Activated CD8-positive, alpha-beta T cell treated with anti-CD3 and anti-CD28 coated beads for 36 hours (primary cell): ENCODE results near the gene ARHGAP42. TPM values are rescaled to one million over a fixed set of nuclear protein-coding genes. Genes with fewer than 3 reads are reported as not detected.

Experiments used
- ATAC-seq: fragments of 200-7000 bp; cut with Tn5 transposase; one replicate; pipeline ENCODE4 v1.10.0; 2021; ENCODE audit warnings: mild to moderate bottlenecking, moderate library complexity
- CTCF ChIA-PET: fragments of 350-600 bp; sonication (Branson Sonifier 250); formaldehyde crosslinking; loops from one replicate; lab custom pipeline; 2021; ENCODE audit warnings: antibody characterized with exemption; lab: Charles Lee
- POLR2A ChIA-PET: fragments of 350-600 bp; sonication (Branson Sonifier 250); formaldehyde crosslinking; loops from one replicate; lab custom pipeline; 2021; ENCODE audit warnings: antibody characterized with exemption; lab: Charles Lee
- DNase-seq: peaks from one replicate; pipeline ENCODE4 v3.0.0-alpha.2; 2020
- H3K27ac Mint-ChIP-seq: one replicate; pipeline ENCODE4 v1.8.0; 2021; ENCODE audit warnings: mild to moderate bottlenecking, mixed read lengths
- H3K27me3 Mint-ChIP-seq: one replicate; pipeline ENCODE4 v1.8.0; 2021; ENCODE audit warnings: mixed read lengths
- H3K36me3 Mint-ChIP-seq: one replicate; pipeline ENCODE4 v1.8.0; 2021; ENCODE audit warnings: low read depth, mixed read lengths
- H3K4me1 Mint-ChIP-seq: one replicate; pipeline ENCODE4 v1.8.0; 2021; ENCODE audit warnings: low read depth, mixed read lengths
- H3K4me3 Mint-ChIP-seq: one replicate; pipeline ENCODE4 v1.8.0; 2021; ENCODE audit warnings: mild to moderate bottlenecking, moderate library complexity, mixed read lengths
- H3K9me3 Mint-ChIP-seq: one replicate; pipeline ENCODE4 v1.8.0; 2021; ENCODE audit warnings: mixed read lengths
- intact Hi-C: fragments of 100-400 bp; cut with micrococcal nuclease; formaldehyde crosslinking; loops from one replicate; pipeline ENCODE4 v1.10.0; 2022
- total RNA-seq, 2 experiments: library from RNA; stranded (reverse); gene quantifications; one replicate each; pipeline ENCODE4 v1.2.3, GENCODE V29; 2021
- TF ChIP-seq, protein P1 (sequence below): fragments of 200-600 bp; IDR thresholded peaks from one replicate; pipeline ENCODE4 v1.8.0; 2022; ENCODE audit warnings: antibody characterized with exemption, mild to moderate bottlenecking

ARHGAP42 gene
- total RNA-seq, 2 experiments from 2014 or later, result 0.20 to 0.41 TPM

DNA sequence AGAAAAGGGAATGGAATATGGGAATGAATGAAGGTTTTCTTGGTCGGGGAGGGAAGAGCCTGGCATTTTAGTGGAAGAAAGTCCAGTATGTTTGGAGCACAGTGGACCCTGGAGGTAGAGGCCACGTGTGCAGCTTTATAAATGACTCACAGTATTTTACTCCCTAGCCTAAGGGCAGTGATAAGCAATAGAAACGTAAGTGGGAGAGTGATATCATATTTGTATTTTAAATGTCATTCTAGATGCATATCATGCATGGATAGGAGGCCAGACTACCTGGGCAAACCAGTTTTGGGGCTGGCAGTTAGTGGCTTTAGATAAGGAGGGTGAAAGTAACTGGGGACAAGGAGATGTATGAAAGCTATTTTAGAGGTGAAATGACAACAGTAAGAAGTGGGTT is 174.1 kb downstream of the ARHGAP42 start:
- ATAC-seq (no peak), DNase-seq (no peak)
- Mint-ChIP-seq H3K27ac (no peak overlapping the region), H3K36me3 (no peaks in the 10 kb centered on the region), H3K4me3 (no peak overlapping the region), H3K27me3 (no peaks in the 10 kb centered on the region), H3K9me3 (no peaks in the 10 kb centered on the region), H3K4me1 (no peaks in the 10 kb centered on the region)
- TF ChIP-seq, protein P1, sequence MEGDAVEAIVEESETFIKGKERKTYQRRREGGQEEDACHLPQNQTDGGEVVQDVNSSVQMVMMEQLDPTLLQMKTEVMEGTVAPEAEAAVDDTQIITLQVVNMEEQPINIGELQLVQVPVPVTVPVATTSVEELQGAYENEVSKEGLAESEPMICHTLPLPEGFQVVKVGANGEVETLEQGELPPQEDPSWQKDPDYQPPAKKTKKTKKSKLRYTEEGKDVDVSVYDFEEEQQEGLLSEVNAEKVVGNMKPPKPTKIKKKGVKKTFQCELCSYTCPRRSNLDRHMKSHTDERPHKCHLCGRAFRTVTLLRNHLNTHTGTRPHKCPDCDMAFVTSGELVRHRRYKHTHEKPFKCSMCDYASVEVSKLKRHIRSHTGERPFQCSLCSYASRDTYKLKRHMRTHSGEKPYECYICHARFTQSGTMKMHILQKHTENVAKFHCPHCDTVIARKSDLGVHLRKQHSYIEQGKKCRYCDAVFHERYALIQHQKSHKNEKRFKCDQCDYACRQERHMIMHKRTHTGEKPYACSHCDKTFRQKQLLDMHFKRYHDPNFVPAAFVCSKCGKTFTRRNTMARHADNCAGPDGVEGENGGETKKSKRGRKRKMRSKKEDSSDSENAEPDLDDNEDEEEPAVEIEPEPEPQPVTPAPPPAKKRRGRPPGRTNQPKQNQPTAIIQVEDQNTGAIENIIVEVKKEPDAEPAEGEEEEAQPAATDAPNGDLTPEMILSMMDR, result no peak
- intact Hi-C loops, result no loop called here
- CTCF ChIA-PET, result no interaction called here
- POLR2A ChIA-PET, result no interaction called here

DNA sequence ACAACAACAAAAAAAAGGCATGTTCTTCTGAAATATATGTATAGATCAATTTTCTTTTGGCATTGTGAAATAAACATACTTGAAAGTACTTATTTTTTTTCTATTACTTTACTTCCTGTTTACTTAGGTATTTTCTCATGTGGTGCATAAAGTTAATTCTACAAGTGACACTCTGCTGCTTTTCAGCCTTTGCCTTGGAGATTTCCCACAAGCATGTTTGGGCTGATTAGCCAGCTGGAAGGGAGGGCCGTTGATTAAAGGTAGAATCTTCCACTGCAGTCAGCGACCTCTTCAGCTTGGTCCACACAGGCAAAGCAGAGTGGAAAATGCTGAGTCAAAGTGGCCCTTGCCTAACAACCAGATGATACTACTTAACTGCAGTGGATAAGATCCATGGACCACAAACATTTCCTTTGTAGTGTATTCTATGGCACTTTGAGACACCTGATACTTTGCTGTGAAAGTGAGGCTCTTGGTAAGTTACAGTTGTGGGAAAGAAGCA is 176.0 kb downstream of the ARHGAP42 start:
- ATAC-seq, result no peak
- no peak overlapping the region for H3K4me3 Mint-ChIP-seq

GRCh38 chr11:100865443-100866065 is 178.5 kb downstream of the ARHGAP42 start:
- no peak overlapping the region for H3K4me3 Mint-ChIP-seq
- POLR2A ChIA-PET, result no interaction called here
- TF ChIP-seq, protein P1, result no peak
- no peak overlapping the region for H3K27ac Mint-ChIP-seq
- ATAC-seq (no peak), DNase-seq (no peak)
- CTCF ChIA-PET, result no interaction called here
- H3K36me3 Mint-ChIP-seq, result no peaks in the 10 kb centered on the region
- intact Hi-C loops, result no loop called here
- no peaks in the 10 kb centered on the region for H3K27me3 Mint-ChIP-seq
- no peaks in the 10 kb centered on the region for H3K9me3 Mint-ChIP-seq
- H3K4me1 Mint-ChIP-seq, result no peaks in the 10 kb centered on the region

More for the DNA sequence above, 176.0 kb downstream of the ARHGAP42 start:
- CTCF ChIA-PET, result no interaction called here
- no peaks in the 10 kb centered on the region for H3K36me3 Mint-ChIP-seq
- no peaks in the 10 kb centered on the region for H3K4me1 Mint-ChIP-seq
- POLR2A ChIA-PET, result interaction anchor here (0.6 kb wide), 1 partner anchor 904 kb away, joined by 3 read pairs; no protein-coding TSS in a partner anchor
- TF ChIP-seq, protein P1, result no peak
- DNase-seq, result peak; percentile 6
- intact Hi-C loops, result no loop called here
- no peak overlapping the region for H3K27ac Mint-ChIP-seq
- H3K9me3 Mint-ChIP-seq, result no peaks in the 10 kb centered on the region
- H3K27me3 Mint-ChIP-seq, result no peaks in the 10 kb centered on the region

GRCh38 chr11:100866453-100866852 is 179.4 kb downstream of the ARHGAP42 start:
- Mint-ChIP-seq H3K36me3 (no peaks in the 10 kb centered on the region), H3K4me1 (no peaks in the 10 kb centered on the region), H3K4me3 (no peak overlapping the region), H3K27ac (no peak overlapping the region), H3K27me3 (no peaks in the 10 kb centered on the region), H3K9me3 (no peaks in the 10 kb centered on the region)
- TF ChIP-seq, protein P1, result no peak
- ChIA-PET CTCF (no interaction called here), POLR2A (interaction anchor here (0.6 kb wide), 1 partner anchor 335 kb away, joined by 3 read pairs; no protein-coding TSS in a partner anchor)
- ATAC-seq (peak; percentile 34), DNase-seq (no peak)
- intact Hi-C loops, result no loop called here

- Mint-ChIP-seq H3K36me3 (no peaks in the 10 kb centered on the region), H3K27ac (no peak overlapping the region), H3K27me3 (no peaks in the 10 kb centered on the region), H3K4me1 (no peaks in the 10 kb centered on the region), H3K9me3 (no peaks in the 10 kb centered on the region), H3K4me3 (no peak overlapping the region)
- intact Hi-C loops, result no loop called here
- POLR2A ChIA-PET, result no interaction called here
- no peak for DNase-seq
- ATAC-seq, result no peak
- TF ChIP-seq, protein P1, result no peak
- CTCF ChIA-PET, result no interaction called here
These were observed 180.5 kb downstream of the ARHGAP42 start for GRCh38 chr11:100867606-100868005.
